MCF 10A (cell line): Measurements from ENCODE around the gene DEF6. TPM values are rescaled to one million over a fixed set of nuclear protein-coding genes. Genes with fewer than 3 reads are reported as not detected.
A peak's percentile ranks its signal among the peaks of the same experiment; 100 is the strongest.
"Not testable (repeated sequence)": the region's sequence is repeated elsewhere in the genome, so short reads cannot be mapped to it uniquely, and the experiment has no call there.

ENCODE experiments used
- BruUV-seq: library from RNA; stranded (reverse); fragments of 400-500 nt; replicated peaks from 2 replicates; lab custom pipeline; 2021; lab: Mats Ljungman, UMichigan
- CTCF ChIA-PET: fragments of 300-600 bp; sonication (Branson Sonifier 250); formaldehyde crosslinking; extraction: SDS; loops from one replicate; lab custom pipeline; 2021; ENCODE audit warnings: antibody characterized with exemption, inconsistent platforms; lab: Yijun Ruan, JAX
- POLR2A ChIA-PET: fragments of 300-600, 350-650 bp; sonication (Branson Sonifier 250); formaldehyde crosslinking; extraction: SDS; loops from one replicate; lab custom pipeline; 2020; ENCODE audit warnings: antibody characterized with exemption, inconsistent platforms; lab: Yijun Ruan, JAX
- DNase-seq: peaks from one replicate; pipeline ENCODE4 v3.0.0-alpha.2; 2018; ENCODE audit not compliant: unreplicated experiment
- H3K27ac Mint-ChIP-seq: one replicate; pipeline ENCODE4 v1.8.0; 2022; ENCODE audit warnings: mild to moderate bottlenecking, low read depth, mixed read lengths; ENCODE audit not compliant: unreplicated experiment
- H3K27me3 Mint-ChIP-seq: one replicate; pipeline ENCODE4 v1.8.0; 2022; ENCODE audit warnings: mixed read lengths; ENCODE audit not compliant: insufficient read depth, unreplicated experiment
- H3K36me3 Mint-ChIP-seq: one replicate; pipeline ENCODE4 v1.8.0; 2022; ENCODE audit warnings: mild to moderate bottlenecking, moderate library complexity, mixed read lengths; ENCODE audit not compliant: insufficient read depth, unreplicated experiment
- H3K4me1 Mint-ChIP-seq: one replicate; pipeline ENCODE4 v1.8.0; 2022; ENCODE audit warnings: mixed read lengths; ENCODE audit not compliant: insufficient read depth, unreplicated experiment
- H3K4me3 Mint-ChIP-seq: one replicate; pipeline ENCODE4 v1.8.0; 2022; ENCODE audit warnings: mild to moderate bottlenecking, moderate library complexity, mixed read lengths; ENCODE audit not compliant: unreplicated experiment
- H3K9me3 Mint-ChIP-seq: one replicate; pipeline ENCODE4 v1.8.0; 2022; ENCODE audit warnings: mixed read lengths; ENCODE audit not compliant: unreplicated experiment
- CTCF ChIP-seq: fragments of 200-600 bp; IDR thresholded peaks from one replicate; pipeline ENCODE4 v1.8.0; 2022; ENCODE audit warnings: antibody characterized with exemption, mild to moderate bottlenecking; ENCODE audit not compliant: unreplicated experiment
- intact Hi-C: fragments of 100-400 bp; cut with micrococcal nuclease; formaldehyde crosslinking; loops from 2 replicates; pipeline ENCODE4 v1.14.1; 2022
- total RNA-seq: library from RNA; stranded (reverse); gene quantifications from 2 replicates; pipeline ENCODE4 v1.2.3, GENCODE V29; 2022

DEF6 gene
- total RNA-seq, 1 experiment from 2014 or later: 23.1 TPM

GRCh38 chr6:35320031-35320410 is 22.4 kb downstream of the DEF6 start:
- POLR2A ChIA-PET: interaction anchor here (0.7 kb wide), 1 partner anchor 15 kb away, joined by 3 read pairs; no protein-coding TSS in a partner anchor

GRCh38 chr6:35321091-35321490 is 23.5 kb downstream of the DEF6 start:
- Mint-ChIP-seq H3K27ac (no peak overlapping the region), H3K36me3 (peaks cover 52% of the 10 kb centered on the region), H3K9me3 (no peaks in the 10 kb centered on the region), H3K4me3 (no peak overlapping the region), H3K27me3 (no peaks in the 10 kb centered on the region), H3K4me1 (peaks cover 10% of the 10 kb centered on the region)
- ChIA-PET CTCF (interaction anchor here (0.6 to 1.3 kb wide), 3 partner anchors 25 to 128 kb away, joined by 3 to 4 read pairs (median 3); no protein-coding TSS in a partner anchor), POLR2A (no interaction called here)
- BruUV-seq: TSS peak; percentile 36
- no peak for TF ChIP-seq CTCF
- intact Hi-C loops: no loop called here
- DNase-seq: no peak

More at GRCh38 chr6:35320031-35320410, 22.4 kb downstream of the DEF6 start:
- Mint-ChIP-seq H3K36me3 (peaks cover 51% of the 10 kb centered on the region), H3K9me3 (no peaks in the 10 kb centered on the region), H3K27ac (no peak overlapping the region), H3K4me3 (no peak overlapping the region), H3K27me3 (no peaks in the 10 kb centered on the region), H3K4me1 (peaks cover 10% of the 10 kb centered on the region)
- CTCF ChIA-PET: interaction anchor here (1.1 kb wide), 1 partner anchor 24 kb away, joined by 3 read pairs; no protein-coding TSS in a partner anchor
- TF ChIP-seq CTCF: no peak
- no TSS peak for BruUV-seq
- intact Hi-C loops: no loop called here
- no peak for DNase-seq

- TF ChIP-seq CTCF: peak; percentile 36
- Mint-ChIP-seq H3K27me3 (no peaks in the 10 kb centered on the region), H3K9me3 (no peaks in the 10 kb centered on the region), H3K4me3 (no peak overlapping the region), H3K36me3 (peaks cover 17% of the 10 kb centered on the region), H3K4me1 (no peaks in the 10 kb centered on the region), H3K27ac (no peak overlapping the region)
- intact Hi-C loops: loop anchor here (1.0 kb wide), 1 partner anchor 30 kb away; the partner anchor contains the start of gene DEF6
- CTCF ChIA-PET: interaction anchor here (0.6 to 5.0 kb wide), 11 partner anchors 10 to 1020 kb away, joined by 3 to 33 read pairs (median 4); partner anchors contain the start of gene DEF6
- POLR2A ChIA-PET: no interaction called here
- peak; percentile 62 for DNase-seq
- no TSS peak for BruUV-seq
Observed at GRCh38 chr6:35327349-35328027, 29.9 kb downstream of the DEF6 start.

GRCh38 chr6:35328108-35328723 is 30.6 kb downstream of the DEF6 start:
- H3K4me3 Mint-ChIP-seq: no peak overlapping the region
- DNase-seq: no peak
- H3K36me3 Mint-ChIP-seq: peaks cover 12% of the 10 kb centered on the region
- H3K27me3 Mint-ChIP-seq: peaks cover 6% of the 10 kb centered on the region
- no peaks in the 10 kb centered on the region for H3K4me1 Mint-ChIP-seq
- H3K9me3 Mint-ChIP-seq: no peaks in the 10 kb centered on the region
- no TSS peak for BruUV-seq
- ChIA-PET POLR2A (interaction anchor here (0.6 kb wide), 3 partner anchors 126 to 1247 kb away, joined by 3 to 5 read pairs (median 3); no protein-coding TSS in a partner anchor), CTCF (interaction anchor here (0.6 to 5.0 kb wide), 11 partner anchors 11 to 1019 kb away, joined by 3 to 33 read pairs (median 4); partner anchors contain the start of gene DEF6)
- no peak for TF ChIP-seq CTCF
- H3K27ac Mint-ChIP-seq: no peak overlapping the region
- intact Hi-C loops: no loop called here

GRCh38 chr6:35328965-35329364 is 31.3 kb downstream of the DEF6 start:
- BruUV-seq, intact Hi-C loops, H3K27ac Mint-ChIP-seq, H3K4me1 Mint-ChIP-seq, H3K36me3 Mint-ChIP-seq, DNase-seq, H3K9me3 Mint-ChIP-seq, H3K4me3 Mint-ChIP-seq: not testable (repeated sequence)
- CTCF ChIA-PET: interaction anchor here (0.7 to 5.0 kb wide), 2 partner anchors 32 to 63 kb away, joined by 3 to 33 read pairs; partner anchors contain the start of gene DEF6
- peaks cover 14% of the 10 kb centered on the region for H3K27me3 Mint-ChIP-seq
- POLR2A ChIA-PET: interaction anchor here (0.6 kb wide), 4 partner anchors 20 to 1248 kb away, joined by 3 to 5 read pairs (median 3); no protein-coding TSS in a partner anchor
